AG09319 (cell line): Measurements from ENCODE around the gene MOV10L1.
A peak's percentile ranks its signal among the peaks of the same experiment; 100 is the strongest.

Source experiments
- DNase-seq: peaks from one replicate; pipeline ENCODE4 v3.0.0-alpha.2; 2010; ENCODE audit warnings: low read depth; ENCODE audit errors: extremely low read depth
- CTCF ChIP-seq: IDR thresholded peaks from 2 replicates; pipeline ENCODE4 v1.5.1; 2011; ENCODE audit warnings: low read depth, mild to moderate bottlenecking, inconsistent platforms, low read length, moderate library complexity

Gene MOV10L1

DNA sequence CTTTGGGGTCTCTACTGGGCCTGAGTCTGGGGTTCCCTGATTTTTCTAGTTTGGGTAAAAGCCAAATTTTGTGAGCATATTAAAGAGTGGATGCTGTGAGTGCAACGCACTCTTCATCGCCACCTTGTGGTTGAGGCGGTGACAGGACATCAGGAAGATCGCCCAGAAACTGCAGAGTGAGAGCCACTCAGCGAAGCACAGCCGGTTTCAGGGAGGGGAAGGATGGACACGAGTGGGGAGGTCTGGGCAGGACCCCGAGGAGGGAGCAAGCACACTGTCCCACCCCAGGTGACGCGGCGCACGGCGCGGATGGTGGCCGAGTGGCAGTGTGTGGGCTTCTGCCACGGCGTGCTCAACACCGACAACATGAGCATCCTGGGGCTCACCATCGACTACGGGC lies 120.1 kb downstream of the MOV10L1 start:
- DNase-seq: peak; percentile 28
- TF ChIP-seq CTCF: peak; percentile 91

DNA sequence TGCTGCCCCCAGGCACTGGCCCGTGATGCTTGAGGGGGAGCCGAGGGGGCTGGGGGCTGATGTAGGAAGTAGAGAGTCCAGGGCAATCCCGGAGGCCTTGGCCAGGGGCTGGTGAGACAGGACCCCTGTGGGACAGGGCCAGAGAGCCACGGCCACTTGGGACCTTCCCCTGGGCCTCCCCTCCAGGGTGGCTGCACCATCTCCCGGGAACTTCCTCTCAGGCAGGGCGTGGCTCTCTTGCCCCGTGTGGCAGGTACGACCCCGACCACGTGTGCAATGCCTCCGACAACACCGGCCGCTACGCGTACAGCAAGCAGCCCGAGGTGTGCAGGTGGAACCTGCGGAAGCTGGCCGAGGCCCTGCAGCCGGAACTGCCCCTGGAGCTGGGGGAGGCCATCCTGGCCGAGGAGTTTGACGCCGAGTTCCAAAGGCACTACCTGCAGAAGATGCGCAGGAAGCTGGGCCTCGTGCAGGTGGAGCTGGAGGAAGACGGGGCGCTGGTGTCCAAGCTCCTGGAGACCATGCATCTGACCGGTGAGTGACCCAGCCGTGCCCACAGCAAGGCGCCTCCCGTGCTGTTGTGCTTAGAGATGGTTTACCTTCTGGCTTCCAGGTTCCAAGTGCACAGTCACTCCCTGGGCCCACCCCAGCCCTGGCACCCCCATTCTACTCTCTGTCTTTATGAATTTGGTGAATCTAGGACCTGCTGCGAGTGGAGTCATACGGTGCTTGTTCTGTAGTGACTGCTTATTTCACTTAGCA lies 120.8 kb downstream of the MOV10L1 start:
- no peak for TF ChIP-seq CTCF

GRCh38 chr22:50211147-50211546 lies 121.3 kb downstream of the MOV10L1 start:
- no peak for DNase-seq
- TF ChIP-seq CTCF: no peak

More for the DNA sequence above, 120.8 kb downstream of the MOV10L1 start:
- no peak for DNase-seq
